SK-N-SH (cell line): Measurements from ENCODE around the gene KRT14. TPM values are rescaled to one million over a fixed set of nuclear protein-coding genes. Genes with fewer than 3 reads are reported as not detected.

ENCODE experiments used
- CTCF ChIA-PET: fragments of 300-600, 350-600 bp; formaldehyde crosslinking; extraction: SDS; loops from one replicate; lab custom pipeline; 2021; lab: Yijun Ruan, JAX
- POLR2A ChIA-PET: fragments of 350-600 bp; sonication (Branson Sonifier 250); formaldehyde crosslinking; extraction: SDS; loops from one replicate; lab custom pipeline; 2020; ENCODE audit warnings: antibody characterized with exemption, inconsistent platforms; lab: Yijun Ruan, JAX
- DNase-seq: peaks from one replicate; pipeline ENCODE4 v3.0.0; 2012
- H2AFZ ChIP-seq: fragments of 200-600 bp; sonication (generic); 2 replicates; pipeline ENCODE4 v1.8.1; 2016; ENCODE audit warnings: antibody characterized with exemption, mild to moderate bottlenecking, low read depth
- H3F3A ChIP-seq: fragments of 200-600 bp; sonication (generic); replicated peaks from 2 replicates; pipeline ENCODE3; 2016; ENCODE audit warnings: antibody characterized with exemption, mild to moderate bottlenecking; ENCODE audit not compliant: insufficient read depth
- H3K27ac ChIP-seq, 2 experiments: fragments of 200-500 bp in 1 of 2; fragments of 200-600 bp in 1 of 2; sonication (Bioruptor generic) in 1 of 2; sonication (generic), shearing (Covaris generic) in 1 of 2; 2 replicates each; pipeline versions ENCODE4 v1.5.1 to v1.6.1; 2014 to 2016; ENCODE audit warnings: low read depth in 2 of 2, inconsistent platforms in 1 of 2, low read length in 1 of 2, mild to moderate bottlenecking in 1 of 2, mixed read lengths in 1 of 2
- H3K27me3 ChIP-seq: fragments of 200-600 bp; sonication (generic), shearing (Covaris generic); 2 replicates; pipeline ENCODE4 v1.6.1; 2016; ENCODE audit warnings: mixed run types; ENCODE audit not compliant: insufficient read depth
- H3K36me3 ChIP-seq, 2 experiments: fragments of 200-500 bp in 1 of 2; fragments of 200-600 bp in 1 of 2; sonication (Bioruptor generic) in 1 of 2; sonication (generic) in 1 of 2; replicated peaks in 1 of 2; 2 replicates each; pipeline versions ENCODE3 to v1.5.1; 2014 to 2016; ENCODE audit warnings: low read length in 1 of 2, mild to moderate bottlenecking in 1 of 2; ENCODE audit not compliant: insufficient read depth in 2 of 2, control insufficient read depth in 1 of 2
- H3K4me1 ChIP-seq, 2 experiments: fragments of 200-500 bp in 1 of 2; fragments of 200-600 bp in 1 of 2; sonication (Bioruptor generic) in 1 of 2; sonication (generic), shearing (Covaris generic) in 1 of 2; 2 replicates each; pipeline versions ENCODE4 v1.5.1 to v1.6.1; 2014 to 2016; ENCODE audit warnings: low read depth in 1 of 2, low read length in 1 of 2, mixed run types in 1 of 2; ENCODE audit not compliant: insufficient read depth in 2 of 2, control insufficient read depth in 1 of 2
- H3K4me2 ChIP-seq: fragments of 200-600 bp; sonication (generic), shearing (Covaris generic); 2 replicates; pipeline ENCODE4 v1.6.1; 2017; ENCODE audit warnings: mixed run types
- H3K4me3 ChIP-seq, 2 experiments: fragments of 200-500 bp in 1 of 2; fragments of 200-600 bp in 1 of 2; sonication (Bioruptor generic) in 1 of 2; sonication (generic), shearing (Covaris generic) in 1 of 2; 2 replicates each; pipeline versions ENCODE4 v1.5.1 to v1.8.1; 2014 to 2016; ENCODE audit warnings: low read depth in 2 of 2, inconsistent platforms in 1 of 2, low read length in 1 of 2, mild to moderate bottlenecking in 1 of 2, mixed read lengths in 1 of 2, moderate library complexity in 1 of 2
- H3K79me2 ChIP-seq: fragments of 200-600 bp; sonication (generic); 2 replicates; pipeline ENCODE4 v1.8.1; 2017; ENCODE audit warnings: mild to moderate bottlenecking; ENCODE audit not compliant: insufficient read depth
- H3K9ac ChIP-seq: fragments of 200-600 bp; sonication (generic); 2 replicates; pipeline ENCODE4 v1.6.1; 2017; ENCODE audit warnings: mixed run types
- H3K9me2 ChIP-seq: fragments of 200-600 bp; sonication (generic); 2 replicates; pipeline ENCODE4 v1.6.1; 2017; ENCODE audit warnings: mixed run types
- H3K9me3 ChIP-seq: fragments of 200-600 bp; sonication (generic); 2 replicates; pipeline ENCODE4 v1.6.1; 2017; ENCODE audit warnings: mixed run types, mild to moderate bottlenecking, moderate library complexity
- H4K20me1 ChIP-seq: fragments of 200-600 bp; sonication (generic); 2 replicates; pipeline ENCODE4 v1.6.1; 2017; ENCODE audit warnings: mild to moderate bottlenecking, mixed run types; ENCODE audit not compliant: insufficient read depth
- CHD2 ChIP-seq: fragments of 150-350 bp; IDR thresholded peaks from 2 replicates; pipeline ENCODE4 v1.6.1; 2018; ENCODE audit warnings: low read length; ENCODE audit not compliant: partially characterized antibody
- ELF1 ChIP-seq: IDR thresholded peaks from 2 replicates; pipeline ENCODE4 v1.4.0; 2012
- FOXJ3 ChIP-seq: sonication (generic); formaldehyde crosslinking; IDR thresholded peaks from 2 replicates; pipeline ENCODE4 v1.5.1; 2020; ENCODE audit warnings: mild to moderate bottlenecking, missing genetic modification reagents
- FOXM1 ChIP-seq: IDR thresholded peaks from 2 replicates; pipeline ENCODE4 v1.4.0; 2012; ENCODE audit warnings: low read depth, mild to moderate bottlenecking
- GATA2 ChIP-seq: sonication (generic); formaldehyde crosslinking; IDR thresholded peaks from 2 replicates; pipeline ENCODE4 v1.5.0; 2020; ENCODE audit warnings: mild to moderate bottlenecking, missing genetic modification reagents
- JUND ChIP-seq: IDR thresholded peaks from 2 replicates; pipeline ENCODE4 v1.4.0; 2012
- RAD21 ChIP-seq: IDR thresholded peaks from 2 replicates; pipeline ENCODE4 v1.6.1; 2012; ENCODE audit warnings: mild to moderate bottlenecking, low read length
- RCOR1 ChIP-seq: fragments of 150-350 bp; IDR thresholded peaks from 2 replicates; pipeline ENCODE4 v1.6.1; 2017; ENCODE audit warnings: antibody characterized with exemption, low read length
- REST ChIP-seq: IDR thresholded peaks from 2 replicates; pipeline ENCODE4 v1.6.1; 2012; ENCODE audit warnings: mild to moderate bottlenecking, low read depth, low read length, moderate library complexity
- RXRA ChIP-seq: IDR thresholded peaks from 2 replicates; pipeline ENCODE4 v1.4.0; 2012; ENCODE audit warnings: low read depth, mild to moderate bottlenecking, borderline replicate concordance
- TAF1 ChIP-seq: IDR thresholded peaks from 2 replicates; pipeline ENCODE4 v1.6.1; 2012; ENCODE audit warnings: low read depth, mild to moderate bottlenecking, low read length, moderate library complexity, borderline replicate concordance
- TEAD4 ChIP-seq: IDR thresholded peaks from 2 replicates; pipeline ENCODE4 v1.4.0; 2012; ENCODE audit warnings: mild to moderate bottlenecking, borderline replicate concordance; ENCODE audit not compliant: insufficient read depth
- USF1 ChIP-seq: IDR thresholded peaks from 2 replicates; pipeline ENCODE4 v1.4.0; 2012; ENCODE audit warnings: low read depth, borderline replicate concordance
- YY1 ChIP-seq: IDR thresholded peaks from 2 replicates; pipeline ENCODE4 v1.4.0; 2012; ENCODE audit warnings: low read depth, mild to moderate bottlenecking
- WGBS: methylation state at CpG from one replicate; pipeline ENCODE4 v1.1.6; 2017; ENCODE audit warnings: low lambda C conversion rate; 5-methylcytosine and 5-hydroxymethylcytosine counted together
- polyA plus RNA-seq, 3 experiments: library from polyadenylated mRNA; depleted of rRNA; stranded (reverse); fragments of >200 nt; gene quantifications; 2 replicates each; pipeline ENCODE4 v1.2.3, GENCODE V29; 2012
- TF ChIP-seq, protein P1 (sequence below): fragments of 200-600 bp; sonication (generic); IDR thresholded peaks from 2 replicates; pipeline ENCODE4 v1.6.1; 2017; ENCODE audit warnings: antibody characterized with exemption, mild to moderate bottlenecking, moderate library complexity
- TF ChIP-seq, protein P2 (sequence below): IDR thresholded peaks from 2 replicates; pipeline ENCODE4; 2012

Gene KRT14
- polyA plus RNA-seq, 1 of the 3 experiments (the other 2 are of a cell fraction), result not detected

GRCh38 chr17:41553176-41553575 lies 33.5 kb downstream of the KRT14 start:
- no peak for TF ChIP-seq REST
- no peak for TF ChIP-seq FOXM1
- TF ChIP-seq, protein P1, sequence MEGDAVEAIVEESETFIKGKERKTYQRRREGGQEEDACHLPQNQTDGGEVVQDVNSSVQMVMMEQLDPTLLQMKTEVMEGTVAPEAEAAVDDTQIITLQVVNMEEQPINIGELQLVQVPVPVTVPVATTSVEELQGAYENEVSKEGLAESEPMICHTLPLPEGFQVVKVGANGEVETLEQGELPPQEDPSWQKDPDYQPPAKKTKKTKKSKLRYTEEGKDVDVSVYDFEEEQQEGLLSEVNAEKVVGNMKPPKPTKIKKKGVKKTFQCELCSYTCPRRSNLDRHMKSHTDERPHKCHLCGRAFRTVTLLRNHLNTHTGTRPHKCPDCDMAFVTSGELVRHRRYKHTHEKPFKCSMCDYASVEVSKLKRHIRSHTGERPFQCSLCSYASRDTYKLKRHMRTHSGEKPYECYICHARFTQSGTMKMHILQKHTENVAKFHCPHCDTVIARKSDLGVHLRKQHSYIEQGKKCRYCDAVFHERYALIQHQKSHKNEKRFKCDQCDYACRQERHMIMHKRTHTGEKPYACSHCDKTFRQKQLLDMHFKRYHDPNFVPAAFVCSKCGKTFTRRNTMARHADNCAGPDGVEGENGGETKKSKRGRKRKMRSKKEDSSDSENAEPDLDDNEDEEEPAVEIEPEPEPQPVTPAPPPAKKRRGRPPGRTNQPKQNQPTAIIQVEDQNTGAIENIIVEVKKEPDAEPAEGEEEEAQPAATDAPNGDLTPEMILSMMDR, result no peak
- no peak for TF ChIP-seq TAF1
- no peak for TF ChIP-seq RXRA
- no peak for TF ChIP-seq TEAD4
- TF ChIP-seq ELF1, result no peak
- no peak for TF ChIP-seq GATA2 (CRISPR knock-in tag)
- TF ChIP-seq, protein P2, sequence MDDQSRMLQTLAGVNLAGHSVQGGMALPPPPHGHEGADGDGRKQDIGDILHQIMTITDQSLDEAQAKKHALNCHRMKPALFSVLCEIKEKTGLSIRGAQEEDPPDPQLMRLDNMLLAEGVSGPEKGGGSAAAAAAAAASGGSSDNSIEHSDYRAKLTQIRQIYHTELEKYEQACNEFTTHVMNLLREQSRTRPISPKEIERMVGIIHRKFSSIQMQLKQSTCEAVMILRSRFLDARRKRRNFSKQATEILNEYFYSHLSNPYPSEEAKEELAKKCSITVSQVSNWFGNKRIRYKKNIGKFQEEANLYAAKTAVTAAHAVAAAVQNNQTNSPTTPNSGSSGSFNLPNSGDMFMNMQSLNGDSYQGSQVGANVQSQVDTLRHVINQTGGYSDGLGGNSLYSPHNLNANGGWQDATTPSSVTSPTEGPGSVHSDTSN, result no peak
- no peak for TF ChIP-seq CHD2
- TF ChIP-seq JUND, result no peak
- TF ChIP-seq YY1, result no peak
- no peak for TF ChIP-seq RCOR1
- no peak for TF ChIP-seq RAD21
- no peak for TF ChIP-seq USF1
- no peak for TF ChIP-seq FOXJ3
- H3K9me2 ChIP-seq, result no peaks in the 10 kb centered on the region
- H3K27ac ChIP-seq, result no peak overlapping the region
- no peak overlapping the region for H3K4me2 ChIP-seq
- no peaks in the 10 kb centered on the region for H3K79me2 ChIP-seq
- 75% methylated on average over 4 of the region's 4 CpGs for WGBS
- H3K4me3 ChIP-seq, result no peak overlapping the region
- H2AFZ ChIP-seq, result no peak overlapping the region
- no peak for DNase-seq
- no peaks in the 10 kb centered on the region for H3K9me3 ChIP-seq
- POLR2A ChIA-PET, result no interaction called here
- no peaks in the 10 kb centered on the region for H4K20me1 ChIP-seq
- peaks cover 13% of the 10 kb centered on the region; the same call in 1 of the 2 replicates for H3K27me3 ChIP-seq
- no peak overlapping the region for H3K9ac ChIP-seq
- H3F3A ChIP-seq, result peaks cover 11% of the 10 kb centered on the region
- H3K4me1 ChIP-seq, result peaks cover 9 to 10% of the 10 kb centered on the region in 2 experiments; a peak in 3 of 4 replicates
- CTCF ChIA-PET, result interaction anchor here (0.6 to 25.5 kb wide), 4 partner anchors 26 to 137 kb away, joined by 3 to 646 read pairs (median 290); no protein-coding TSS in a partner anchor
- no peaks in the 10 kb centered on the region for H3K36me3 ChIP-seq
